HG03025 (cell line): ENCODE measurements around the gene THSD4.
"Not testable (repeated sequence)": the region's sequence is repeated elsewhere in the genome, so short reads cannot be mapped to it uniquely, and the experiment has no call there.

Experiments used
- ATAC-seq: cut with Tn5 transposase; IDR thresholded peaks from one replicate; pipeline ENCODE4 v1.9.1; 2021; ENCODE audit warnings: mild to moderate bottlenecking, moderate library complexity; ENCODE audit not compliant: unreplicated experiment, low FRiP score

Gene THSD4

DNA sequence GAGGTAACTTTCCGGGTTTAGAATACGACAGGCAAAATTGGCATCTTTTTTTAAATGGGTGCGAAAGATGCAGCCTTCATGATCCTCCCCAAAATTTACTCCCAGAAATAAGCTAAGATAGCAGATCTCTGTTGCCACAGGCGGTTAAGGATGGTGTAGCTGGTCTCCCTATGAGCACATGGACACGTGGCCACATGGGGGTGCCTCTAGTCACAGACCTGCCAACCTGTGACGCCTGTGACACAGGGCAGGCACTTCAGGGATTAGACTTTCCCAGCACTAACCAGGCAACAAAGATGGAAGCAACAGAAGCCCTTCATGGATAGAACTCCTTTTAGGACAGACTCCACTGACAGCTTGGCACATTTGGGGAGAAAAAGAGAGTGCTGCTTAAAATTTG is 320.3 kb downstream of the THSD4 start:
- ATAC-seq, result no peak

DNA sequence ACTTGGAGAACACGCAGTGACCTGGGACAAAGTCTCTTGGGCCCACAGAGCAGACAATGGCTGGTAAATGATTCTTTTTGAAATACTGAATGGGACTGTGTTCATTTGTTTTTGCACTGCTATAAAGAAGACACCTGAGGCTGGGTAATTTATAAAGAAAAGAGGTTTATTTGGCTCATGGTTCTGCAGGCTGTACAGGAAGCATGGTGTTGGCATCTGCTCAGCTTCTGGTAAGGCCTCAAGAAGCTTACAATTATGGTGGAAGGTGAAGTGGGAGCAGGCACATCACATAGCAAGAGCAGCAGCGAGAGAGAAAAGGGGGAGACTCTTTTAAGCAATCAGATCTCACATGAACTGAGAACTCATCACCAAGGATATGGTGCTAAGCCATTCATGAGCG is 321.6 kb downstream of the THSD4 start:
- no peak for ATAC-seq

DNA sequence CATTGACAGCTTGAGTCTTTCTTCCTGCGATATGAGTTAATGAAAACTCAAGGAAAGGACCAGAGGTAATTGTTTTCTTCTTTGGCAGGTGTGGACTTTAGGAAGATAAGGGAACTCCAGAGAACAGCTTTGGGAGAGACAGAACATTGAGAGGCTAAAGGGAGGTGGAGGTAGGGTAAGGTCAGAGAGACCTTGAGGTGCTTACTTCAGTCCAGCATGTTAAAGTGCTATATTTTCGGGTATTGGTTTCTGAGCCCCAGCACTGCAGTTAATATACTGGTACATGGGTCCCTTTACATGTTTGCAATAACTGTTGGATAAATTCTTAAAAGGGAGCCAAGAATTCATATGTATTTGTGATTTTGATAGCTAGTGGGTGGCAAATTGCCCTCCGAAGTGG is 322.1 kb downstream of the THSD4 start:
- ATAC-seq, result no peak

DNA sequence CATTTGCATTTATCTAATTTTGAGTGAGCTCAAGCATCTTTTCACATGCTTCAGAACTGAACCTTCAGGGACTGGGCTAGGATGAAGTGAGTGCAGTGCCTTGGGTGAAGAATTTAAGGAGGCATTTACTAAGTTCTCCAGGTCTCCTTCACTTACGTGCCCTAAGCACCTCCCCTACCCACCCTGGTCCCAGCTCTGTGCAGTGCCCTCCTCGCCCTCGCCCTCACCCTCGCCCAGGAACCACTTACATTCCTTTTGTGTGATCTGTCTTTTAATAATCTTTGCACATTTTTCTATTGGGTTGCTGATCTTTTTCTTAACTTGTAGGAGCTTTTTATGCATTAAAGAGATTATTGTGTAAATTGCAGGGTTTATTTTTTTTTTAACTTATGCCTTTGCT is 322.6 kb downstream of the THSD4 start:
- ATAC-seq, result no peak

DNA sequence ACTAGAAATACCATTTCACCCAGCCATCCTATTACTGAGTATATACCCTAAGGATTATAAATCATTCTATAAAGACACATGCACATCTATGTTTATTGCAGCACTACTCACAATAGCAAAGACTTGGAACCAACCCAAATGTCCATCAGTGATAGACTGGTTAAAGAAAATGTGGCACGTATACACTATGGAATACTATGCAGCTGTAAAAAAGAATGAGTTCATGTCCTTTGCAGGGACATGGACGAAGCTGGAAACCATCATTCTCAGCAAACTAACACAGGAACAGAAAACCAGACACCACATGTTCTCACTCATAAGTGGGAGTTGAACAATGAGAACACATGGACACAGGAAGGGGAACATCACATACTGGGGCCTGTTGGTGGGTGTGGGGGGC is 324.2 kb downstream of the THSD4 start:
- ATAC-seq, result not testable (repeated sequence)

DNA sequence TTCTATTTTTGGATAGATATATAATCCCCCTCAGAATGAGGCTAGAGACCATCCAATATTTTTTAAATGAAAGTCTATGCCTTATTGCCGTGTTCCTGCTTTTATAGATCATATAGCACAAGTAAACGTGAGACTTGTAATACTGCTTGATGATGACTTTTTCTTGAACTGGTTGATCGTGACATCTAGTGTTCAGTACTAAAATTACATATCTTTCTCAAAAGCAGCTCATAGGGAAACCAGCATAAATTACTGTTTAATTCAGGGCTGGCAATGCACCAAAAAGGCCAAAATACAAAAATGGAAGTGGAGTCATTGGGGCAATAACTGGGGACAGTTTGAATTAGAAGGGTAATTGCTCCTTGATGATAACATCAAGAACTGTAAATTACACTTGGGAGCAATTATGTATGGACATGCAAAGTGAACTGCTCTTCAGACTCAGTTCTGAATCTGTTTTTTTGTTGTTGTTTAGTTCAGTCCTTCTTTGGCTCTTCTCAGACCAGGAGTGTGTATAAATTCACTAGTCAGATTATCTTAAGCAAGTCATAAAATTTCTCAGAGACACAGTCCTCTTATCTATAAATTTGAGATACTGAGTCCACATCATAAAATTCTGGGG is 325.3 kb downstream of the THSD4 start:
- ATAC-seq, result no peak

DNA sequence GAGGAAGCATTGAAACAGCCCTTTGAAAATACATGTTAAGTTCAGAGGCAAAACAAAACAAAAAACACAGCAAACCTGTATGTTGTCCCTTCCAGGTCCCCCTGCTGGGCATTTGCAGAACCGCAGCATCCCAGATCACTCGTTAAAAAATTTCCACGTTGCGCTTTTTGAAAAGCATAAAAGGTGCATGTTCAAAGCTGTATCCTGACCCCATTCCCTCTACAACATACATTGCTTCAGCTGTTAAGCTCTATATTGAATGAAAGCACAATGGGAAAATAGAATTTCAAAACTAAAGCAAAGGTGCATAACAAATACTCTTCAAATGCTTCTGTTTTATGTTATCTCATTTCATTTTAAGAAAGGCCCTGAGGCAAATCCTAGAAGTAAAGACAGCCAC is 328.3 kb downstream of the THSD4 start:
- no peak for ATAC-seq

DNA sequence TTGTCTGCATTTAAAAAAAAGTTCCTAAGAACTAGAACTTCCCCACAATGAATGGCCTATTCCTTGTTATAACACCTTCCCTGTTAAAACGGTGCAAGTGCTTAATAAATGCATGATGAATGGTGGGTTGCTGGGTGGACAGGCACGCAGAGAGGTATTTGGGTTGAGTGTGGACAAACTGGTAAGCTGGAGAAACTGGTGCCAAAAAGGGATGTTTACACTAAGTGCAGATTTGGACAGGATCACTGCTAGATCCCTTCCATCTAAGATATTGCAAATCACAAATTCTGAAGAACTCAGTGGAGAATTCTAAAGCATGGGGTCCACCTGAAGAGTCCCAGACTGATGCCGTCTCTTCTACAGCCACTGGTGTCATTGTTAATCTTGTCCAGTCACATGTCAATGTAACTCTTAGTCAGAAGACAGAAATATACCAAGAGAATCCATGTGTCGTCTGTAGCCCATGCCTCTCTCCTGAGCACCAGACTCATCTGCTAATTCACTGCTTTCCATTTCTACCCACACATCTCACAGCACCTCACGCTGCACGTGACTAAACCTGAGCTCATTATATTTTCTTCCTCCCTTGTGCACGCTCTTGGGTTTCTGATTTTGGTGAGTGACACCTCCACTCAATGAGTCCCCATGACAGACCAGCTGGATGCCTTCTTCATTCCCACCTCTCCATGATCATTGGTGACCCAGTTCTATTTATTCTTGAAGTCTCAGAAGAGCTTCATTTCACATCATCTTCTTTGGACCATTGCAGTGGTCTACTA is 328.9 kb downstream of the THSD4 start:
- ATAC-seq, result no peak

DNA sequence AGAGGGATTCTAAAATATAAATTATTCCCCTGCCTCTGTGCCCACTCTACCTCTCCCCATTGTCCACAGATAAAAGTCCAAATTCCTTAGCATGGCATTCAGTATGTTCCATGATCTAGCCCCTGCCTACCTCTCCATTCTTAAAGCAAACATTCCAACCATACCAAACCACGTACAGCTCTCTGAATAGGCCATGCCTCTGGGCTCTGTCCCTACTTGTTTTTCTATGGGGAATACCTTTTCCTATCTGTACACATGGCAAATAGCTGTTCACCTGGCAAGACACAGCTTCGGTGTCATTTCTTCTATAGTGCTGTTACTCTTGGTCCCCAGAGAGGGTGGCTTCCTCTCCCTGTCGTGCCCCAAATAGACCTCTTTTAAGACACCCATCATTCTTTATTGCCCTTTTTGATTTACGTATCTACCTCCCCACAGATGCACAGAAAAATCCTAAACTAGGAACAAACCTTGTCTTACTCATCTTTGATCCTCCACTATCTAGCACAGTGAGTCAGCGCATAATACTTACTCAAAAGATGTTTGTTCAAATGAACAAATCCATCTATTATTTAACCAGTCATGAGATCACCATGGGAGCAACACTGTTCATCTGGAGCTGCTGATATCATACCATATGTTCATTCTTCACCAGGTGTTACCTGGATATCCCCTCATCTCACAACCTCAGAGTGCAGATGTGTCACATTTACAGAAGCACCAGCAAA is 329.8 kb downstream of the THSD4 start:
- ATAC-seq, result no peak

DNA sequence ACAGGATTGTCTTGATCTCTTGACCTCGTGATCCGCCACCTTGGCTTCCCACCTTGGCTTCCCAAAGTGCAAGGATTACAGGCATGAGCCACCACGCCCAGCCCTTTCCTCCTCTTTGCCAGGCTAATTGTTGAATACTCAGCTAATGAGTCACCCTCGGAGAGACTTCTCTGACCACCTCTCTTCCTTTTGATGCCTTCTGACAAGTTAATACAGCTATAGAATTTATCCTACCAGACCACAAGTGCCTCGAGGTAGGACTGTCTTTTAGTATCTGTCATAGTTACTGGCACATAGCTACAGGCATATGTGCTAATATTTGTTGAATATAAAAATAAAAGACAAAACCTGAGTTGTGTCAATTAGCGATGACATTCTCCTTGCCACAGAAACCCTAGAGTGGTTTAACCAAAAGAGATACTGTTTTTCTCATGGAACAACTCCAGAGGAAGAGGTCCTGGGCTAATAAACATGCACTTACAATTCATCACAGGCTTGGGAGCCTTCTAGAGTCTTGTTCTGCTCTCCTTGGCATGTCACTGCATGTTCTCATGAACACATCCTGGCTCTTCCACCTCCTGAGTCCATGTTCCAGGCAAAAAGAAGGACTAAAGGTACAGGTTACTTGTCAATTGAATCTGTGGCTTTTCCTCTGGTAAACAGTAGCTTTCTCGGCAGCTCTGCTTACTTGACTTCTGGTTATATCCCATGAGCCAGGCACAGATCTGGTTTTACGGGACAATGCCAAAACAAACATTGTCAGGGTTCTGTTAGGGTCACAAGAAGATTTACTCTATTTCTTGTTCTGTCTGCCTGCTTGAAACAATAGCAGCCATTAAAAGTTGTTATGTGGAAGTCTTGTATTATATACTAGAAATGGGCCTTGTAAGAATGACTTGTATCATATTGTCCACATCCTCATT is 332.3 kb downstream of the THSD4 start:
- no peak for ATAC-seq

DNA sequence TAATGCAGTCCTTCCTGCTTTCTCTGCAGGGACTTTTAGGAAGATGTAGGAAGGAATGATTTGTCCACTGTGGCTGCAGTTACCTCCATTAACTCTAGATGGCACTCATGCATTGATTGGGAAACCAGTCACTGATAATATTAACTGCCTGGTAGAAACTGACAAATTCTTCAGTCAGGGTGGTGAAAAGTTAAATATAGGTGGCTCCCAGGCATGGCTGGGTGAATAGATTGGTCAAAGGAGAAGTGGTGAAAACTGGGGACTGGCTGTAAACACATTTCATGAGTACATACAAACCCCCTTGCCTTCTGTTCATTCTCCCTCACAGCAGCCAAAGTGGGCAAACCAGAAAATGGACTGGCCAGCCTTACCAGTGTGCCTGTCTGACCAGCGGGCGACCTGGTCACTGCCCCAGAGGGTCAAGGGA is 333.4 kb downstream of the THSD4 start:
- ATAC-seq, result no peak

DNA sequence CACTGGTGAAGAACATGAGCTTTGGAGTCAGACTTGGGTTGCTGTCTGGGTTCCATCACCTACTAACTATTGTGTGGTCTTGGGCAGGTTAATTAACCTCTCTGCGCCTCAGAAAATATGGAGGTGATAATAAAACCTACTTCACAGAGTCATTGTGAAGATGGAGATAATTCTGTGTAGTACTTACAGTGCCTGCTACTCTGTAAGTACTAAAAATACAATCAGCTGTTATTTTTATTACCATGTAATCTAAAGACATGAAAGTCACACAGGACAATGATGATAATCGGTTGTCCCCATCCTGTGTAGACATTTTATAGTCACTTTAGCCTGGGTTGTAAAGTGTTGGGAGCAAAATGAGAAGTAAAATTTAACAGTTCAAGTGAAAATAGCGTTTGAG is 334.1 kb downstream of the THSD4 start:
- ATAC-seq, result no peak

DNA sequence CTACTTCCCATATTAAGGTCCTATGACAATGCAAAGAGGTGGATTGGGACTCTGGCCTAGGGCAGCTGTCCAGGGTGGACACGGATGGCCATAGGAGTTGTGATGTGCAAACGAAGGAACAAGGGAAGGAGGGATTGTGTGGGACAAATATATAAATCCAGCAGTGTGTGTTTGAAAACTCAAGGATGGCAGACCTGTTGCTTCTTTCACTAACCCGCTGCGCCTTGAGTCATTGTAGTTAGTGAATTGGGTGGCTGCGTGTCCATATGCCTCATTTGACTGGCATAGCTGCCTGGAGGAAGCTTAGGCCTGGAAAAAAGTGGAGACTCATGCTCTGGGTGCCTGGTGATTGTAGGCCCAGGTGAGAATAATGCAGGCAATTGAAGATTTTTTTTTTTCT is 334.7 kb downstream of the THSD4 start:
- ATAC-seq, result no peak

DNA sequence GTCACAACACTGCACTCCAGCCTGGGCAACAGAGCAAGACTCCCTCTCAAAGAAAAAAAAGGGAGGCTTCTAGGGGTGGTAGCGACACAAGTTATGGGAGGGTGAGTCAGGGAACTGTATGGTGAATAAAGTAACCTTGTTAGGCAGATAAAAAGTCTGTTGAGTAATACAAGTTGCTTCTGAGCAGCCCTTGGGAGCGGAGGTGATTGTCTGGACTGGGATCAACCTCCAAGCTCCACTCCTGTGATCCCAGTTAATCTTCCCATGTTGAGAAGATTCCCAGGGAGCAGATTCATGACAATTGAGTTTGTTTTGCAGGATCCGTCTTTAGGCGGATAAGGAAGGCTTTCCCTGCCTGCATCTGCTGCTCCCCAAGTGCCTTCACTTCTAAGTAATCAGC is 335.9 kb downstream of the THSD4 start:
- ATAC-seq, result no peak

DNA sequence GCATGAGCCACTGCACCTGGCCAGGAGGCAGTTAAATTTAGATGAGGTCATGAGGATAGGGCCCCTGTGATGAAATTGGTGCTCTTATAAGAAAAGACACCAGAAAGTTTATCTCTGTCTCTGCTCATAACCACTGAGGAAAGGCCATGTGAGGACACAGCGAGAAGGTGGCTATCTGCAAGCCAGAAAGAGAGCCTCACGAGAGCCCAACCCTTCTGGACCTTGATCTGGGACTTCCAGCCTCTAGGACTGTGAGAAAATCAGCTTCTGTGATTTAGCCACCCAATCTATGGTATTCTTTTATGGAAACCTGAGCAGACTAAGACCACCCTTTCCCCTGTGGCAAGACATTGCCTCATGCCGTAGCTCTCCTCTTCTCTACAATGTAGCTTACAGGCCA is 337.6 kb downstream of the THSD4 start:
- ATAC-seq, result no peak

DNA sequence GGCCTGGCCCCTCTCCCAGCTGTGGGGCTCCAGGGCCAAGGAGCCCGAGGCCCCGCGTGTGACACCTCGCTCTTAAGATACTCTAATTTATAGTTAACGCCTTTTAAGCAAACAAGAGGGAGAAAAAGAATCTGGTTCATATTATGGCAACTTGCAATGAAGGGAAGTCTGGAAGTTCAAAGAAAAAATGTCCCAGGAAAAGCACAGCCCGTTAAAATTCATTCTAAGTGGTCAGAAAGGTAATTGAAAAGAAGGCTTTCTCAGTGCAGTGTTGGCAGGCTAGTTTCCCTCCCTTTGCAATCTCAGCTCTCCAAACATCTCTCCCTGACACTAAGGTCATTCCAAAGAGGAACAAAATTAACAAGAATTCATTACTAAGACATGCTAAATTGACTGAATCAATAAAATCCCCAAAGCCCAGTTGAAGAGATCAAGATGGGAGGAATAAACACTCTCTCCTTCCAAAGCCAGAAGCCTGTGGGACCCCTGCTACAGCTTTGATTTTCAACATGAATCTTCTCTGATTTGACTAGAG is 339.3 kb downstream of the THSD4 start:
- ATAC-seq, result no peak

DNA sequence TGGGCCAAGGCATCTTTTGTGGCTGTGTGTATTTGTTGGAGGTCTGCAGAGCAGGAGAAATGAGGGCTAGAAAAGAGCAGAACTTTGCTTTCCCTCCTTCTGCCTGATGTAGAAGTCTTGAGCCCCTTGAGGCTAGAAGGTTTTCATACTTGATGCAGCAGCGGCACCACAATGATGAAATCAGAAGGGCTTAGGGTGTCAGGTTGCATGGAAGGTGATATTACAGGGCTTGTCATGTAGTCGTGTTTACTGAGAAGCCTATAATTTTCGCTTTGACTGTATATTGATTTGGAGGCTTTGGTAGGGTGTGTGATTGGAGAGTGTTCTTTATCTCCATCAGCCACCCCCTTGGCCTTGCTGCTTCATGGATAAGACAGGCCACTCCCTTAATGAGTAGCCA is 339.8 kb downstream of the THSD4 start:
- ATAC-seq, result no peak

DNA sequence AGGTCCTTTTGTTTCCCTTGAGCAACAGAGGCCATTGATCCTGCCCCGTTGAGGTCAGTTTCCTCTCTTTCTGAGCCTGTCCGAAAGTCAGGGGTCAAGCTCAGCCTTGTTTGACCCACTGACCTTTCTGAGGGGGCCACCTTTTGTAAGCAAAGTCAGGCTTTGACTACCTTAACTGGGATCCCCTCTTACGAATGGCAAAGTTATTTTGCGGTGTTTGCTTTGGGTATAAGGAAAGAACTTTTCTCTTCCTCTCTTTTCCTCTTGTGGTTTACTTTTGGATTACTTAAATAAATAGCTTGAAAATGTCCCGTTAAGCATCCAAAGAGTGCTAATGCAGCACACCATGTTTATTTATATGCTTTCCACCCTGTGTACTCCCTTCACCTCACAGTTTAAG is 340.6 kb downstream of the THSD4 start:
- no peak for ATAC-seq

DNA sequence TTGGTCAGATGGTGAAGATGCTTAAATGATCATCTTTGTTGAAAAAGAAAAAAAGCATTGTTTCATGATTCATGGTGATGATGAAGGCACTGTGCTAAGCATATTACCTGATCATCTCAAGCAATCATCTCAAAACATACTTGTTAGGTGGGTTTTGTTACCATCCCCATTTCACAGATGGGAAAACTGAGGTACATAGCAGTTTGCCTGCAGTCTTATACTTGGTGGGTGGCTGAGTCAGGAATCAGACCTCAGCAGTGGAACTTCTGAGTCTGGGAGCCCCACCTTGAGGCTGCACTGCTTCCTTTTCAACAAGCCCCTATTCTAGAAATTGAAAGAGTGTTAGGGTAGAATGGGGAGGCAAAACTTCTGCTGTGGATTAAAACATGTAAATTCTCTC is 341.1 kb downstream of the THSD4 start:
- no peak for ATAC-seq

DNA sequence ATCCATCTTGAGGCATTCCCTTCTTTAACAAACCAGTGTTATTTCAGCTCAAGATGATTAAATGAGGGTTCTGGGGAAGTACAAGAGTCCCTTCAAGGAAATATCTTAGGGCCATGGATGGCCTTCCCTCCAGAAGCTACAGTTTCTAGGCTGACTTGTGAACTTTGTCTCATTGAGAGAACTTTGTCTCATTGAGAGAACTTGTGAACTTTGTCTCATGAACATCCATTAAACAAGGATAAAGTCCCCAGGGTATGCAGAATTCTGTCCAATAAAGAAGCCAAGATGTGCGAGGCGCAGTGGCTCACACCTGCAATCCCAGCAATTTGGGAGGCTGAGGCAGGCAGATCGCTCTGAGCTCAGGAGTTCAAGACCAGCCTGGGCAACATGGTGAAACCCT is 341.5 kb downstream of the THSD4 start:
- no peak for ATAC-seq
